GM18507 (cell line): Measurements from ENCODE around the gene ATP8A2.

Experiments
- DNase-seq: peaks from one replicate; pipeline ENCODE4 v3.0.0; 2011; ENCODE audit warnings: low read depth; ENCODE audit not compliant: insufficient read length; ENCODE audit errors: extremely low spot score
- FAIRE-seq: peaks from 2 replicates; lab custom pipeline; 2011; peaks lifted over from hg19 to GRCh38; lab: Jason Lieb, UNC

Gene ATP8A2

GRCh38 chr13:25915840-25916518, 544.2 kb downstream of the ATP8A2 start:
- DNase-seq = no peak
- no peak for FAIRE-seq

- DNase-seq = no peak
Measured at GRCh38 chr13:25920277-25920676, 548.5 kb downstream of the ATP8A2 start.

DNA sequence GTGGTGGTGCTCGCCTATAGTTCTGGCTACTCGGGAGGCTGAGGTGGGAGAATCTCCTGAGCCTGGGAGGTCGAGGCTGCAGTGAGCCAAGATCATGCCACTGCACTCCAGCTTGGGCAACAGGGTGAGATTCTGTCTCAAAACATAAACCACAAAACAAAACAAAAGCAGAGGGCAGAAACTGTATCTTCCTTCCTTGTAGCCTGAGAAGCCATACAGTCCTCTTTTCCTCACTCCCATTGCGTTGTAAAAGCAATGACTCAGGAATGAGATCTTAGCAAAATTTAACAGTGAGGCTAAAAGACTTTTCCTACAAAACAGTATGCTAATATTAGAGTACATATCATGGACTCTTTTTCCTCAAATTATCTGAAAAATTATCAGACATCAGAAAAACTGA, 549.2 kb downstream of the ATP8A2 start:
- FAIRE-seq = no peak
- no peak for DNase-seq

More at GRCh38 chr13:25920277-25920676, 548.5 kb downstream of the ATP8A2 start:
- no peak for FAIRE-seq

DNA sequence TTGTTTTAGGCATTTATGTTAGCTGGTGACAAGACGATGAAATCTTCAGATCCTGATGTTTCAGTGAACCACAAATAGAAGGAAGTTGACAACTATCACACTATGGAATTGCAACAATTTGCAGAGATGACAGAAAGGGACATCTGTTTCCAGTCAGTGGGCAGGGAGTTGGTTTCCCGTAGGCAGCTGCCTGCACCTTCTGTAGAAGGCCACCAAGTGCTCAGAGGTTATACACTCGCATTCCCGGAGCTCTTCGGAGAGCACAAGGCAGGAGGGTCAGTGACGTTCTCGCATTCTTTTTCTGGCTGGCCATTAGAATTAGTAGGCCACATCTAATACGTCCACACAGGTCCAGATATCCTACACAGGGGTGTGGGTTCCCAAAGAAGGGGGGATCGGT, 550.6 kb downstream of the ATP8A2 start:
- FAIRE-seq = no peak
- no peak for DNase-seq

- FAIRE-seq (no peak), DNase-seq (no peak)
Measured at GRCh38 chr13:25923217-25924085, 551.7 kb downstream of the ATP8A2 start.

DNA sequence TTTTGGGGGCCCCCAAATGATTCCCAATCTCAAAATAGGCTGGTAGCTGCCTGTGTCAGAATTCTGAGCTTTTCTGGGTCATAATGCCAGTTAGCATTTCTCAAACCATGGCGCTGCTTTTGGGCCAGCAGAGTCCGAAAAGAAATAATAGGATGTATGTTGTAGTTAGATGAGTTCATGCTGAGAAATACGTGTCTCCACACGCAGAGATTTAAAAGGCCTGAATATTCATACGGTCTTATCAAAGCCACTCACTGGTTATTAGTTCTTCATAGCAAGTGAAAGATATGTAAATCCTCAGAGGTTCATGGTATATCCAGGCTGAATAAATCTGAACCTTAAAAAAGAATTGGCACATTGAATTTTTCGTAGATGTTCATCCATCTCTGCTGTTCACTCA, 555.6 kb downstream of the ATP8A2 start:
- DNase-seq (no peak), FAIRE-seq (no peak)

GRCh38 chr13:25927932-25928331, 556.2 kb downstream of the ATP8A2 start:
- no peak for DNase-seq
- no peak for FAIRE-seq

DNA sequence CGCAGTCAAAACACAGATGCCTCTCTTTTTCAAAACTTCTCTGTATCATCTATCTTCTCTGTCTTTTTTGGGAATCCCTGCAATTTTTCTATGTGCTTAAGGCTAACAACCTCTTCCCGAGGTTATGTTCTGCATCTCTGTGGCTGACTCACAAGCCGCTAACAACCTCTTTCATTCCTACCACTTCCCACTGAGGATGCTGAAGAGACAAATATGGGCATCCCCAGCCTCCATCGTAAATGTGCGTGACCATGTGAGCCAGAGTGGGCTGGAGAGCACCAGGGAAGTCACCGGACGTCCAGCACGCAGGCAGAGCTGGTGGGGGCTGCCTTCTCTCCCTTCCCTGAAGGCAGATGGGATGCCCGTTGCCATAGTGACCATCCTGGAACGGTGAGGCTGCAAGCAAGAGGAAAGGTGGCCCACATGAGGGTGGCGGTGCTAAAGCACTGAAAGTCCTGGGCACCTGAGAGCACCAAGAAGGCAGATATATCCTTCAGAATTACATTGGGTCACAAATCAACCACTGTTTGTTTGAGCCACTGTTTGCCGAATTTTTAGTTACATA, 557.2 kb downstream of the ATP8A2 start:
- FAIRE-seq = no peak

GRCh38 chr13:25929816-25930215, 558.0 kb downstream of the ATP8A2 start:
- DNase-seq = no peak
- no peak for FAIRE-seq

More for the DNA sequence above, 557.2 kb downstream of the ATP8A2 start:
- DNase-seq = no peak

- FAIRE-seq = no peak
- no peak for DNase-seq
Measured at GRCh38 chr13:25930653-25931052, 558.9 kb downstream of the ATP8A2 start.

DNA sequence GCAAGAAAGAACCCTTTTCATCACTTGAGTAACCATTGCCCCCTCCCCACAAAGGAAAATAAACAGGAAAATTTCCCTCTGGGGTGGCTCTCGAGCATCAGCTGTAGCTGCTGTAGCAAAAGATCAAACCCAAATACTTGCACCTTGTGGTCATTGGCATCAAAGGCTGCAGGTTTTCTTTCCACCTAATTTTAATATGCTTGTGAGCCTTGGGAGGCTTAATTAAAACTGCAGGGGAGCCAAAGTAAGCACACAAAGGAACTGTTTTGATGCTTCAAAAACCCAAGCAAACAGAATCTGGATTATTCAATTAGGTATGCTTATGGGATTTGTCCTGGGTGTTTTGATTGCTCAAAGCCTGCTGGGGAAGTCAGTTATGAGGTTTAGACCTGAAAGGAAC, 560.6 kb downstream of the ATP8A2 start:
- FAIRE-seq (no peak), DNase-seq (no peak)

DNA sequence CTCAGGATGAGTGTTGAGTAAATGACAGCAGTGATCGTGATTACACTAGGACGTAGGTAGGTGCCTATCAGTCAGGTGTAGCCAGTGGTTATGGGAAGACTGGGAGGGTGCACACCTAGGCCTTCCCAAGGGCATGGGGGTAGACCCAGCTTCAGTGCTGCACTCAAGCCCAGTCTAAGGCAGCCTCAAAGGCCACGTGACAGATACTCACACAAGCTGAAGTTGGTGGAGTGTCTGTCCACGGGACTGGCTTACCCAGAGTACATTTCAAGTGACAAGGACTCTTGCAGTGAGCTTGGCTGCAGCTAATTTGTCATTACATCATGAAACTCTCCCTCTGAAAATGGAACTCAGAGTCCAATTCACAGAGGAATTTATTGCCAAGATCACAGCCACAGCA, 561.7 kb downstream of the ATP8A2 start:
- FAIRE-seq (no peak), DNase-seq (no peak)

DNA sequence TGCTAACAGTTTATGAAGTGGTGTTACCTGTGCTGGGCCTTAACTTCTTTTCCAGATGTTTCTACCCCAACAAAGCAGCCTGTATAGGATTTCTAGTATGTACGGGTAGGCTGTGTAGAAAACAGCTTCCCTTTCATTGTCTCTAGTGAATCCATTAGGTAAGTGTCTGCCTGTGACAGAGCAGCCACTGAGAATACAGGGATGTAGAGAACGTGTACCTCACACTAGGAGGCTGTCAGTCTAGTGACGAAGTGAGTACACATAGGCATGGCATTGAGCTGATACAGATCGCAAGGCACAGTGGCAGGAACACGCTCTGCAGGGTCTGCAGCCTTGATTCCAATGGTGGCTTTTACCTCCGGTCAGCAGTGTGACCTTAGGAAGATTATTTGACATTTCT, 562.4 kb downstream of the ATP8A2 start:
- FAIRE-seq = no peak
- DNase-seq = no peak

DNA sequence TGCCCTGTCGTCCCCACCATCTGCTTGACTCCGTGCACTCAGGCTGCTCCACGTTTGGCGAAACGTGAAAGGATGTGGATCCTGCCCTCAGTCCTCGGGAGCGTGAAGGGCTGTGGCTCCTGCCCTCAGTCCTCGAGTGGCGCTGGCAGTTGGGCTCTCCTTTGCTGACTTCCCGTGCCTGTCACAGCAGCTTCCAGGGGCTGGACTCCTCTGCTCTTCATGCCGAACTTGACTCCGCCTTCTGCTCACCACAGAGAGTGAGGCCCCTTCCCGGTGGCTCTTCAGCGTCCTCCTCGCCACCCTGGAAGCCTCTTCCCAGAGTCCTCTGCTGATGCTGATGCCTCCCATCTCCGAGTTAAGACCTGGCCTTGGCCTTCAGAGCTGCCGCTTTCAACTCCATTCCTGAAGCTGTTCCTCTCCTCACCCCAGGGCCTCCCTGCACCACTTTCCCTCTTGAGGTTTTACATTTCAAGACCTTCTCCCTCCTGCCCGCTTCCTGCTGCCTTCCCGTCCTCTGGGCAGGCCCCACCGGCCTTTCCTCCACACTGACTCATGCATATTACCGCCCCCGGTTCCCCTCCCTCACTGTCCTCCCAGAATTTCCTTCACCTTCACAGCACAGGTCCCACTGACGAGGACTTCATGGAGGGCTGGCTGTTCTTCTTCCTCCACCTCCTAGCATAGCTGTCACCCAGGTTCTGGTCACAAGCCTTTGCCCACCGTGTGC, 568.4 kb downstream of the ATP8A2 start:
- DNase-seq = no peak
- no peak for FAIRE-seq

- no peak for DNase-seq
- FAIRE-seq = no peak
Measured at GRCh38 chr13:25943081-25943480, 571.3 kb downstream of the ATP8A2 start.

- DNase-seq (no peak), FAIRE-seq (no peak)
Measured at GRCh38 chr13:25943658-25944057, 571.9 kb downstream of the ATP8A2 start.

- DNase-seq = no peak
- no peak for FAIRE-seq
Measured at GRCh38 chr13:25945596-25945995, 573.8 kb downstream of the ATP8A2 start.

GRCh38 chr13:25946321-25946720, 574.5 kb downstream of the ATP8A2 start:
- no peak for DNase-seq

DNA sequence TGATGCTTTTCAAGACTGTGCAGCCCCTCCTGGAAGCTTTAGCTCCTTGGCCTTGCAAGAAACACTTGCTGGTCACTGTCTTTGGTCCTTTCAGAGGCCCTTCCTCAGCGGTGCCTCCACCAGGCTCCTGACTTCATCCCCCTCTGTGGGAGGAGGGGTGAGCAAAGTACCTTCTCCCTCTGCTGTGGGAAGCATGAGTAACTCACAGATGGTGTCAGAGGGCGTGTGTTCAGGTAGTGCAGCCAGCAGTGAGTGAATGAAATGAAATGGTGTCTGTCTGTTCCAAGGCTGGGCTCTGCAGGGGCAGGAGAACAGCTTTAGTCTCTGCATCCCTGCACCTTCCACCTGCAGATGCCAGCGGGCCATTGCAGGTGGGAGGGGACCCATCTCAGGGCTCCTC, 577.1 kb downstream of the ATP8A2 start:
- FAIRE-seq = no peak
- no peak for DNase-seq

More at GRCh38 chr13:25946321-25946720, 574.5 kb downstream of the ATP8A2 start:
- FAIRE-seq = no peak

- no peak for DNase-seq
- no peak for FAIRE-seq
Measured at GRCh38 chr13:25951831-25952230, 580.1 kb downstream of the ATP8A2 start.
